NT2/D1 (cell line): ENCODE measurements around the gene SMIM38.

Experiments used
- YY1 ChIP-seq: IDR thresholded peaks from 2 replicates; pipeline ENCODE4 v1.6.1; 2011; ENCODE audit not compliant: insufficient read length, insufficient read depth
- ZNF274 ChIP-seq: IDR thresholded peaks from 2 replicates; pipeline ENCODE4 v1.6.1; 2011; ENCODE audit warnings: mild to moderate bottlenecking, low read depth, low read length

DNA sequence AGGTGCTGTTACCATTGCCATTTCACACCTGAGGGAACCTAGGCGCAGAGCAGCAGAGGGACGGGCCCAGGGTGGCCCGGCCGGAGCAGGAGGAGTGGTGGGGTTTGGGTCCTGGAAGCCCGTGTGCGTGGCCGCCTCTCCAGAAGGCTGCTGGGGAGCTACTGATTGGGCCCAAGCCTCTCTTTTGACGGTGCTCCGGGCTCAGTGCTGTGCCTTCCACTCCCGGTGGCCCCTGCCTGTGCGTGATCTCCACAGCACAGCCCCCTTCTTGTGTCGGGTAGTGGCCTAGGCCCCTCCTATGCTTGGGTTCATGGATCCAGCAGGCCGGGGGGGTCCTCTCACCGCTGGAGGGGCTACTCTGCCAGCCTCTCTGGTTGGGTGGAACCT, 41.0 kb downstream of the SMIM38 start:
- TF ChIP-seq YY1: no peak
- TF ChIP-seq ZNF274: no peak
